ENCODE results near the gene DENND1A.
A peak's percentile ranks its signal among the peaks of the same experiment; 100 is the strongest.

DENND1A gene

DNA sequence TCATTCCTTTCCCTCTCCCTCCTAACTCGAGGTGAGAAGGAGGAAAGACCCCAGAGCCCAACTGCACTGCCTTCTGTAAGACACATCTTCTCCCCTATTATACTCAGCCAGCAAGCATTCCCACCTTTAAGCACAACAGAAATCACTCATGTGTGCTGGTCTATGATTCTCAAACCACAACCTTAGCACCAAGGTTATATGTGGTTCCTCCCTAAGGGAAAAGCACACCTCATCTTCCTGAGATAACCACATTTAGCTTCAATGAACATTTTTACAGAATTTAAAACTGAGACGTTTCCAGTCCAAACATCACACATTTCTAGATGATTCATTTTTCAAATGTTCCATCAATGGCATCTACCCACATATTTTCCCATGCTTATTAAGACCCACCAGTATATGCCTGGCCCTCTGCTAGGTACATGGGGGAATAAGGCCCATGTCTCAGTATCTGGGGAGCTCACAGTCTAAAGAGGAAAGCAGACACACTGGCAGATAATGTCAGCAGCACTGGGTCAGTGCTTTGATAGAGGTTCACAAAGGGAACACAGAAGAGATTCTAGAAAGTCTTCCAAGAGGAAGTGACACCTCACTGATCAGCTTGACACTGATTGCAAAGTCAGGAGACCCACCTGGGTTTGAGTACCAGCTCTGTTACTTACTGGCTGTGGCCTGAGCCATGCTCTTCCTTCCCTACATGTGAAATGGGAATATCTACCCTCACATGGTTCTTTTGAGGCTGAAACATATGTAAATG is 245.4 kb downstream of the DENND1A start:
- no peak overlapping the region for H3K4me3 ChIP-seq (ENCODE audit: low read depth, low read length)
- DNase-seq (ENCODE audit: low read depth), result no peak
- TF ChIP-seq, protein P1, sequence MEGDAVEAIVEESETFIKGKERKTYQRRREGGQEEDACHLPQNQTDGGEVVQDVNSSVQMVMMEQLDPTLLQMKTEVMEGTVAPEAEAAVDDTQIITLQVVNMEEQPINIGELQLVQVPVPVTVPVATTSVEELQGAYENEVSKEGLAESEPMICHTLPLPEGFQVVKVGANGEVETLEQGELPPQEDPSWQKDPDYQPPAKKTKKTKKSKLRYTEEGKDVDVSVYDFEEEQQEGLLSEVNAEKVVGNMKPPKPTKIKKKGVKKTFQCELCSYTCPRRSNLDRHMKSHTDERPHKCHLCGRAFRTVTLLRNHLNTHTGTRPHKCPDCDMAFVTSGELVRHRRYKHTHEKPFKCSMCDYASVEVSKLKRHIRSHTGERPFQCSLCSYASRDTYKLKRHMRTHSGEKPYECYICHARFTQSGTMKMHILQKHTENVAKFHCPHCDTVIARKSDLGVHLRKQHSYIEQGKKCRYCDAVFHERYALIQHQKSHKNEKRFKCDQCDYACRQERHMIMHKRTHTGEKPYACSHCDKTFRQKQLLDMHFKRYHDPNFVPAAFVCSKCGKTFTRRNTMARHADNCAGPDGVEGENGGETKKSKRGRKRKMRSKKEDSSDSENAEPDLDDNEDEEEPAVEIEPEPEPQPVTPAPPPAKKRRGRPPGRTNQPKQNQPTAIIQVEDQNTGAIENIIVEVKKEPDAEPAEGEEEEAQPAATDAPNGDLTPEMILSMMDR (conservative IDR thresholded peaks at IDR 0.05; ENCODE audit: low read depth, low read length), result no peak

- TF ChIP-seq, protein P1 (conservative IDR thresholded peaks at IDR 0.05; ENCODE audit: low read depth, low read length), result no peak
These were observed 247.2 kb downstream of the DENND1A start for GRCh38 chr9:123682746-123683145.

DNA sequence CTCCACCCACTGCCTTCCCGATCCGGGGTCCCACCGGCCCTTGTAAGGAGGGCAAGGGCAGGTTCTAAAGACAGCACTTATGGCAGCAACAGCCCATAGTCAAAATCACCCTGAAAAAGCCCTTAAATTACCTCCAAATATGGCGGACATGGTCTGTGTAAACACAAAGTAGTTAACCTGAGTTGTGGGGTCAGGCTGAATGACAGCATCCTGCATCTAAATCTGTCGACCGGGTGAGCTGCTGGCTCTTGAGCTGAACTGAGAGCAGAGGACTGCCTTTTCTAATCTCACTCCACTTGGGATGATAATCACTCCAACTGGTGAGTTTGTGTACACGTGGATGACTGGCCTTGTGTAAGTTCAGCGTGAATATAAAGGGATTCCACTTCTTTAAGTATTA is 249.6 kb downstream of the DENND1A start:
- H3K4me3 ChIP-seq (ENCODE audit: low read depth, low read length), result no peak overlapping the region
- DNase-seq (ENCODE audit: low read depth), result no peak
- TF ChIP-seq, protein P1 (conservative IDR thresholded peaks at IDR 0.05; ENCODE audit: low read depth, low read length), result no peak

More at GRCh38 chr9:123682746-123683145, 247.2 kb downstream of the DENND1A start:
- no peak for DNase-seq (ENCODE audit: low read depth)
- H3K4me3 ChIP-seq (ENCODE audit: low read depth, low read length), result no peak overlapping the region

DNA sequence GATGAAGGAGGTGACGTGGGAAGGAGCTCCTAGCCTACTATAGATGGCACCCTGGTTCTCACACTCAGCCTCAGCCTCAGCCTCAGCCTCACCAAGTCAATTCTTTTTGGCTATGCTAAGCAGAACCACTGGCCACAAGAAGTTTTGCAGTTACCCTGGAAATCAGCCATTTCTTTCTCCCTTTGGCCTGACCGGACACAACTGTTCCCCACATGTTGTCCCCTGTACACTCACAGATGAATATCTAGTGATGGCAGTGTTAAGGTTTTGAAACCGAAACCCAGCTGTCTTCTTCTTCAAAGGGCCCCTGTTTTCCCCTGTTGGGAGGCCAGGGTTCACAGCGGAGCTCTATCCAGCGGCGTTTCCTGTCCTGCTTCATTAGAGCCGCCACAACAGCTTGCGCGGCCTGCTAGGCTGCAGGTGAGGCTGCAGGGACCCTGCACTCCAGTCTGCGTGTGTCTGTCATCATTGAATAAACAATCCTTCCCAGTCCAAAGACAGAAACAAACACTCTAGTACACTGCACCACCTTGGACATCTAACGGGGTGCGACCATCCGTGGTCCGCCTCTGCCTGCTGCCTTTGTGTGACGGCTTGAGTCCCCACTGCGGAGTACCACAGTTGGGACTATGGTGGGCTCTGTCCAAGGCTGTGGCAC is 250.5 kb downstream of the DENND1A start:
- no peak overlapping the region for H3K4me3 ChIP-seq (ENCODE audit: low read depth, low read length)
- peak; percentile 51 for DNase-seq (ENCODE audit: low read depth)
- TF ChIP-seq, protein P1 (conservative IDR thresholded peaks at IDR 0.05; ENCODE audit: low read depth, low read length), result no peak

GRCh38 chr9:123678878-123679329 is 251.0 kb downstream of the DENND1A start:
- peak; percentile 40 for DNase-seq (ENCODE audit: low read depth)
- no peak overlapping the region for H3K4me3 ChIP-seq (ENCODE audit: low read depth, low read length)

GRCh38 chr9:123678038-123678877 is 251.7 kb downstream of the DENND1A start:
- TF ChIP-seq, protein P1 (conservative IDR thresholded peaks at IDR 0.05; ENCODE audit: low read depth, low read length), result no peak
- no peak for DNase-seq (ENCODE audit: low read depth)
- no peak overlapping the region for H3K4me3 ChIP-seq (ENCODE audit: low read depth, low read length)

More at GRCh38 chr9:123678878-123679329, 251.0 kb downstream of the DENND1A start:
- TF ChIP-seq, protein P1 (conservative IDR thresholded peaks at IDR 0.05; ENCODE audit: low read depth, low read length), result no peak
